ENCODE results near the gene STK32A.
"Not testable (repeated sequence)": the region's sequence is repeated elsewhere in the genome, so short reads cannot be mapped to it uniquely, and the experiment has no call there.

The STK32A gene

DNA sequence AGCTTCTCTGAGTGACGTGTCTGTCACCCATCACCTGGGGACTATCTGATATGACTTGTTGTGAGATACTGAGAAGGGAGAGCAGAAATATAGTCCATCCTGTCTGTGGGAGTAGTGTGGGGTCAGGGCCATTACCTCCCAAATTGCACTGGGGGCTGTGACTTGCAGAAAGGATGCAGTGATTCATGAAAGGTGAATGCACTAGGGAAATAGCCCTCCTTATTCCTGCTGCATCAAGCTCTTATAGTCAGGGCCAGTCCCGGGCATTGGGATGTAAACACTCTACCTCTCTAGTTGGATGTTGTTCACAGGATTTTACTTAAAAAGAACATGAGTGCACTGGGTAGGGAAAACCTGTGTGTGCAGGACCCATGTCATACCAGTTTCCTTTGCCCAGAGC, 124.8 kb downstream of the STK32A start:
- Histone ChIP-seq H3K4me2 (ENCODE audit: low read length) (no peak overlapping the region), H3K9ac (ENCODE audit: low read length) (no peak overlapping the region), H3K9me3 (ENCODE audit: insufficient read depth, low read depth, low read length) (no peaks in the 10 kb centered on the region), H2AFZ (ENCODE audit: insufficient read depth, low read length, poor library complexity) (no peak overlapping the region), H2AK5ac (ENCODE audit: low read length) (no peak overlapping the region), H3K27me3 (ENCODE audit: insufficient read depth, low read length) (no peaks in the 10 kb centered on the region), H4K8ac (ENCODE audit: low read depth, low read length) (no peak overlapping the region), H3K36me3 (ENCODE audit: control insufficient read depth in 1 of 2, insufficient read depth in 2 of 2, low read length in 2 of 2) (no peaks in the 10 kb centered on the region), H3K4ac (ENCODE audit: low read depth, low read length) (no peak overlapping the region), H3K27ac (ENCODE audit: low read depth, low read length) (no peak overlapping the region), H3K23ac (ENCODE audit: low read length) (no peak overlapping the region), H3K4me3 (ENCODE audit: low read depth, low read length) (no peak overlapping the region), H4K12ac (ENCODE audit: low read depth, low read length) (no peak overlapping the region), H3K18ac (ENCODE audit: low read length) (no peak overlapping the region), H2BK12ac (ENCODE audit: low read length) (no peak overlapping the region), H3K4me1 (ENCODE audit: control insufficient read depth in 1 of 2, insufficient read depth in 2 of 2, low read length in 2 of 2) (no peaks in the 10 kb centered on the region), H3K14ac (ENCODE audit: low read length) (no peak overlapping the region), H3K79me2 (ENCODE audit: control insufficient read depth, insufficient read depth, low read length, poor library complexity) (no peaks in the 10 kb centered on the region), H3K79me1 (ENCODE audit: low read length) (no peaks in the 10 kb centered on the region), H4K91ac (ENCODE audit: low read depth, low read length) (no peak overlapping the region), H2BK5ac (ENCODE audit: low read depth, low read length, poor library complexity) (no peak overlapping the region), H2BK120ac (ENCODE audit: insufficient read depth, low read length, poor library complexity) (no peak overlapping the region)
- no peak for DNase-seq
- no CpG with 5 or more reads among the region's 2 CpGs for whole genome bisulfite sequencing (ENCODE audit: extremely low coverage, insufficient coverage, insufficient read length)

DNA sequence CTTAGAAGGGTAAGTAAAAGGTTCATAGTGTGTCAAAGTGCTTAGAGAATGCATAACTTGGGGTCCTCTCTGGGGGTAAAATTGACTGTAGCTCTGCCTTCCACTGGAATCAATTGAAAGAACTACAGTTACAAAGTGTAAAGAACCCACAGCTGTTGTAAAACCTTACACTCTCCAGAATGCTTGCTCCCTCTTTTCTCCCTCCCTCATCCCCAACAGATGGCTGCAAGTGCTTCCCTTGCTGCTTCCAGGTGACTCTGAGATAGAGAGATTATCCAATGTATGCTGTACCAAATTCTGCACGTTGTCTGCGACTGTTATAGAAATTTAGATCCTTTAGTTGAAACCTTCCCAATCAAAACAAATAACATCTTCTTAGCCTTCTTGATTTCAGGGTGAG, 126.0 kb downstream of the STK32A start:
- H2BK5ac ChIP-seq (ENCODE audit: low read depth, low read length, poor library complexity), result no peak overlapping the region
- H3K4me3 ChIP-seq (ENCODE audit: low read depth, low read length), result no peak overlapping the region
- H3K4me2 ChIP-seq (ENCODE audit: low read length), result no peak overlapping the region
- H3K79me2 ChIP-seq (ENCODE audit: control insufficient read depth, insufficient read depth, low read length, poor library complexity), result no peaks in the 10 kb centered on the region
- H4K91ac ChIP-seq (ENCODE audit: low read depth, low read length), result no peak overlapping the region
- no peak overlapping the region for H4K8ac ChIP-seq (ENCODE audit: low read depth, low read length)
- H3K79me1 ChIP-seq (ENCODE audit: low read length), result no peaks in the 10 kb centered on the region
- DNase-seq, result no peak
- no peak overlapping the region for H2BK120ac ChIP-seq (ENCODE audit: insufficient read depth, low read length, poor library complexity)
- H3K27ac ChIP-seq (ENCODE audit: low read depth, low read length), result no peak overlapping the region
- H3K18ac ChIP-seq (ENCODE audit: low read length), result no peak overlapping the region
- H2AK5ac ChIP-seq (ENCODE audit: low read length), result no peak overlapping the region
- H3K14ac ChIP-seq (ENCODE audit: low read length), result no peak overlapping the region
- no peak overlapping the region for H3K4ac ChIP-seq (ENCODE audit: low read depth, low read length)
- no peak overlapping the region for H3K9ac ChIP-seq (ENCODE audit: low read length)
- no peaks in the 10 kb centered on the region for H3K27me3 ChIP-seq (ENCODE audit: insufficient read depth, low read length)
- H3K9me3 ChIP-seq (ENCODE audit: insufficient read depth, low read depth, low read length), result no peaks in the 10 kb centered on the region
- no peak overlapping the region for H3K23ac ChIP-seq (ENCODE audit: low read length)
- H3K4me1 ChIP-seq (ENCODE audit: control insufficient read depth in 1 of 2, insufficient read depth in 2 of 2, low read length in 2 of 2), result no peaks in the 10 kb centered on the region
- no peak overlapping the region for H2BK12ac ChIP-seq (ENCODE audit: low read length)
- no CpG with 5 or more reads among the region's 2 CpGs for WGBS (ENCODE audit: extremely low coverage, insufficient coverage, insufficient read length)
- H2AFZ ChIP-seq (ENCODE audit: insufficient read depth, low read length, poor library complexity), result no peak overlapping the region
- no peak overlapping the region for H4K12ac ChIP-seq (ENCODE audit: low read depth, low read length)
- H3K36me3 ChIP-seq (ENCODE audit: control insufficient read depth in 1 of 2, insufficient read depth in 2 of 2, low read length in 2 of 2), result no peaks in the 10 kb centered on the region

DNA sequence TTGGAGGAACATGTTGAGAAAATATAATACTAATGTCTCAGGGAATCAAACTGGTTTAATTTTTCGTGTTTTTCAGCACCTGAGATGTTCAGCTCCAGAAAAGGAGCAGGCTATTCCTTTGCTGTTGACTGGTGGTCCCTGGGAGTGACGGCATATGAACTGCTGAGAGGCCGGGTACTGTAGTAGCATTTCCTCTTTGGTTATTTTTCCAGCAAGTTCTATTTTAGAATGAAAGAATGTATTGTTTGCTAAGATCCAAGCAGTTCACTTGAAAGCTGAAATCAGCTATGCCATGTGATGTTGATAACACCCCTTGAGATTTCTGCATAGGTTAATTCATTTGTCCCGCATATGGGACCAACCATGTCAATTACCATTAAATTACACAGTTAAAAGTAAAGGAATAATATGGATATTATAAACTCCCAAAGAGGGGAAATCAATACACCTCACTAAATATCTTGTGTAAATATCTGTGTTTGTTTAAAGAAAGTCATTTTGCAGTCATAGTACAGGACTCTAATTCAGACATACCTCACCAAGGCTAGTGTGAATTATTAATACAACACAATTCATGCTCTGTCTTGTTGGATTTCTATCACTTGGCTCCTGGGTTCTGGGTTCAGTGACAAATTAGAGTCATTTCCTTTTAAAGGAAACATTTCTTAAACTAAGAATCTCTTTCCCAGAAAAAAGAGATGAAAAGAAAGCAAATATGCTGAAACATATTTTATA, 126.8 kb downstream of the STK32A start:
- Histone ChIP-seq H3K79me1 (ENCODE audit: low read length) (no peaks in the 10 kb centered on the region), H3K23ac (ENCODE audit: low read length) (no peak overlapping the region), H3K4ac (ENCODE audit: low read depth, low read length) (no peak overlapping the region), H3K36me3 (ENCODE audit: control insufficient read depth in 1 of 2, insufficient read depth in 2 of 2, low read length in 2 of 2) (no peaks in the 10 kb centered on the region), H2AFZ (ENCODE audit: insufficient read depth, low read length, poor library complexity) (no peak overlapping the region), H3K18ac (ENCODE audit: low read length) (no peak overlapping the region), H2BK12ac (ENCODE audit: low read length) (no peak overlapping the region), H4K8ac (ENCODE audit: low read depth, low read length) (no peak overlapping the region), H3K4me1 (ENCODE audit: control insufficient read depth in 1 of 2, insufficient read depth in 2 of 2, low read length in 2 of 2) (no peaks in the 10 kb centered on the region), H2BK5ac (ENCODE audit: low read depth, low read length, poor library complexity) (no peak overlapping the region), H3K4me3 (ENCODE audit: low read depth, low read length) (no peak overlapping the region), H3K27ac (ENCODE audit: low read depth, low read length) (no peak overlapping the region), H4K91ac (ENCODE audit: low read depth, low read length) (no peak overlapping the region), H3K14ac (ENCODE audit: low read length) (no peak overlapping the region), H2BK120ac (ENCODE audit: insufficient read depth, low read length, poor library complexity) (no peak overlapping the region), H3K9ac (ENCODE audit: low read length) (no peak overlapping the region), H3K79me2 (ENCODE audit: control insufficient read depth, insufficient read depth, low read length, poor library complexity) (no peaks in the 10 kb centered on the region), H3K4me2 (ENCODE audit: low read length) (no peak overlapping the region), H3K27me3 (ENCODE audit: insufficient read depth, low read length) (no peaks in the 10 kb centered on the region), H2AK5ac (ENCODE audit: low read length) (no peak overlapping the region), H3K9me3 (ENCODE audit: insufficient read depth, low read depth, low read length) (no peaks in the 10 kb centered on the region), H4K12ac (ENCODE audit: low read depth, low read length) (no peak overlapping the region)
- no CpG with 5 or more reads among the region's 4 CpGs for WGBS (ENCODE audit: extremely low coverage, insufficient coverage, insufficient read length)
- DNase-seq, result no peak

DNA sequence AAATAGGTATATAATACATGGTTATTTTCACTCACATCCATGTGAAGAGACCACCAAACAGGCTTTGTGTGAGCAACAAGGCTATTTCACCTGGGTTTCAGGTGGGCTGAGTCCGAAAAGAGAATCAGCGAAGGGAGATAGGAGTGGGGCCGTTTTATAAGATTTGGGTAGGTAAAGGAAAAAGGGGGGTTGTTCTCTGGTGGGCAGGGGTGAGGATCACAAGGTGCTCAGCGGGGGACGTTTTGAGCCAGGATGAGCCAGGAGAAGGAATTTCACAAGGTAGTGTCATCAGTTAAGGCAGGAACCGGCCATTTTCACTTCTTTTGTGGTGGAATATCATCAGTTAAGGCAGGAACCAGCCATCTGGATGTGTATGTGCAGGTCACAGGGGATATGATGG, 132.6 kb downstream of the STK32A start:
- not testable (repeated sequence) for H3K4me2 ChIP-seq (ENCODE audit: low read length); H4K12ac ChIP-seq (ENCODE audit: low read depth, low read length); H3K14ac ChIP-seq (ENCODE audit: low read length); H3K79me2 ChIP-seq (ENCODE audit: control insufficient read depth, insufficient read depth, low read length, poor library complexity); H2BK12ac ChIP-seq (ENCODE audit: low read length); H3K79me1 ChIP-seq (ENCODE audit: low read length); H2AK5ac ChIP-seq (ENCODE audit: low read length); H3K27me3 ChIP-seq (ENCODE audit: insufficient read depth, low read length); H3K18ac ChIP-seq (ENCODE audit: low read length); H3K9me3 ChIP-seq (ENCODE audit: insufficient read depth, low read depth, low read length); H3K4me1 ChIP-seq (ENCODE audit: control insufficient read depth in 1 of 2, insufficient read depth in 2 of 2, low read length in 2 of 2); H3K4me3 ChIP-seq (ENCODE audit: low read depth, low read length); H3K36me3 ChIP-seq (ENCODE audit: control insufficient read depth in 1 of 2, insufficient read depth in 2 of 2, low read length in 2 of 2); DNase-seq; H4K91ac ChIP-seq (ENCODE audit: low read depth, low read length); H2BK120ac ChIP-seq (ENCODE audit: insufficient read depth, low read length, poor library complexity); H3K4ac ChIP-seq (ENCODE audit: low read depth, low read length); H4K8ac ChIP-seq (ENCODE audit: low read depth, low read length); H3K27ac ChIP-seq (ENCODE audit: low read depth, low read length); H3K9ac ChIP-seq (ENCODE audit: low read length); H3K23ac ChIP-seq (ENCODE audit: low read length); H2BK5ac ChIP-seq (ENCODE audit: low read depth, low read length, poor library complexity); H2AFZ ChIP-seq (ENCODE audit: insufficient read depth, low read length, poor library complexity)
- no CpG with 5 or more reads among the region's 6 CpGs for WGBS (ENCODE audit: extremely low coverage, insufficient coverage, insufficient read length)
